ENCODE measurements around the gene RNF146.

- TF ChIP-seq ATF2 (IDR thresholded peaks at IDR 0.05; ENCODE audit: low read length) (no peak), TAF1 (IDR thresholded peaks at IDR 0.05; ENCODE audit: borderline replicate concordance, low read depth, low read length) (no peak), CTCF (IDR thresholded peaks at IDR 0.05 in 2 of 3, conservative IDR thresholded peaks at IDR 0.05 in 1 of 3; ENCODE audit: control insufficient read depth in 2 of 3, extremely low read depth in 1 of 3, insufficient read depth in 1 of 3, low read depth in 3 of 3, low read length in 3 of 3) (no peak), MYB (IDR thresholded peaks at IDR 0.05; ENCODE audit: borderline replicate concordance, low read depth, low read length) (no peak), ZNF24 (IDR thresholded peaks at IDR 0.05) (no peak), POLR2A (IDR thresholded peaks at IDR 0.05; ENCODE audit: low read depth, low read length) (no peak), SP1 (IDR thresholded peaks at IDR 0.05; ENCODE audit: low read depth, low read length) (no peak), NFYA (IDR thresholded peaks at IDR 0.05; ENCODE audit: borderline replicate concordance, low read depth, low read length) (no peak), CUX1 (IDR thresholded peaks at IDR 0.05; ENCODE audit: insufficient replicate concordance, low read depth, low read length) (no peak), POLR2AphosphoS5 (IDR thresholded peaks at IDR 0.05; ENCODE audit: low read length) (no peak)
Observed at GRCh38 chr6:127279815-127280214, 13.2 kb downstream of the RNF146 start.
